Pulmonary artery endothelial cell (primary cell): Measurements from ENCODE around the gene THAP4. TPM values are rescaled to one million over a fixed set of nuclear protein-coding genes. Genes with fewer than 3 reads are reported as not detected.

ENCODE experiments used
- DNase-seq: peaks from one replicate; pipeline ENCODE4 v3.0.0-alpha.2; 2011; ENCODE audit warnings: low read depth, low spot score
- total RNA-seq: library from RNA; depleted of rRNA; stranded (reverse); fragments of >200 nt; gene quantifications from 2 replicates; pipeline ENCODE4 v1.2.3, GENCODE V29; 2014

The THAP4 gene
- total RNA-seq, 1 donor from 2014 or later, result 56.6 TPM

DNA sequence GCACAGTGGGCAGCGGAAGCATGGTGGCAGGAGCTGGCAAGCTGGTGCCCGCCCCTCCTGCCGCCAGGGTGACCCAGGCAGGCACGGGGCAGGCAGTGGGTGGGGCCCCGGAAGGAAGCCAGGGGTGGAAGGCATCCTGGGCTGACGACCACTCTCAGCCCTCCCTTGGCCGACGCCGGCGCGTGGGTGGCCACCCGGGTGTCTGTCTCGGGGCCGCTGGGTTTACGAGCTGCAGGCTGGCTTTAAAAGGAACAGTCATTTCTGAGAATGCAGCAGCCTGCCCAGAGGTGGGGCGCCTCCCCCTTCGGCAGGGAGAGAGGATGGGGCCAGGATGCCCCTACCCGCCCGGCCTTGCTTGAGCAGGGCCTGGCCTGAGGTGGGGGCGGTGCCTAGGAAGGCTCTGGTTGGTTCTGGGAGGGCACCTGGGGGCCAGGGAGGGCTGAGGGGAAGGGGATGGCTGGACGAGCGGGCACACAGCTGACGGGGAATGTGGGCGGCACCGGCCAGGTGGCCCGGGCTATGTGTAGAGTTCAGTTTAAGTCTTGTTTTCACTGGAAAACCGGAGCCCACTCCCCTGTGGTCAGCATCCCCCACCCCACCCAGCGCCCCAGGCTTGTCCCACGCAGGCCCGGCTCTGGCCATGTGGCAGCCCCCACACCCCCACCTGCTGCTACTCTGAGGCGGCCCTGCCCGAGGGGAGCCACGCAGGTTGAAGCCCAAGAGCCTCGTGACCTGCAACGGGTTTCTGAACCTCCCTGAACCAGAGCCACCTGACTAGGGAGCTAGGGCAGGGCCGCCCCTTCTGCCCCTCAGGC lies 72.2 kb downstream of the THAP4 start:
- DNase-seq, result no peak

DNA sequence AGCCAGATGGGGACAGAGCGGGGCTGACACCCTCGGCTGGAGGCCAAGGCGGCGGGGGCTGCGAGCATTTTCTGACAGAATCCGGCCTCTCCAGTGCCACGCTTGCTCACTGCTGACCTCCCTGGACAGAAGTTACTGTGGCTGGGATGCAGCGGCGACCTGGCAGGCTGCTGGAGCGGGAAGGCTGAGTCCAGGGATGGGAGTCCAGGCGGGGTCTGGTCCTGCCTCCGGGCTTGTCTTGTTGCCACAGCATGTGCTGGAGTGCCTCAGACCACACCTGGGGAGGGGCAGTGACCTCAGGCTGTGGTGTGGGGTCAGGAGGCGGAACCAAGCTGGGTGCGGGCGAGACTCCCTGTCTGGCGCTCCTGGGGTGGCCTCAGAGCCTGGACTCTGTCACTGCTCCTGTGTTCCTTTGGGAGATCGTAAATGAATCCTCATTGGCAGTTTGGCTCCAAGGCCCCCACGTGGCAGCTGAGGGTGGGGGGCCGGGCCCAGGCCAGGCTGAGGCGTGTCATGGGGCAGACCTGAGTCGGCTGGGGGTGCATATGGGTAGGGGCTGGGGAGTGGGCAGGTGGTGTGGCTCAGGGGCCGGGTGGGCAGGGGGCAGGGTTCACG lies 72.9 kb downstream of the THAP4 start:
- DNase-seq, result no peak

DNA sequence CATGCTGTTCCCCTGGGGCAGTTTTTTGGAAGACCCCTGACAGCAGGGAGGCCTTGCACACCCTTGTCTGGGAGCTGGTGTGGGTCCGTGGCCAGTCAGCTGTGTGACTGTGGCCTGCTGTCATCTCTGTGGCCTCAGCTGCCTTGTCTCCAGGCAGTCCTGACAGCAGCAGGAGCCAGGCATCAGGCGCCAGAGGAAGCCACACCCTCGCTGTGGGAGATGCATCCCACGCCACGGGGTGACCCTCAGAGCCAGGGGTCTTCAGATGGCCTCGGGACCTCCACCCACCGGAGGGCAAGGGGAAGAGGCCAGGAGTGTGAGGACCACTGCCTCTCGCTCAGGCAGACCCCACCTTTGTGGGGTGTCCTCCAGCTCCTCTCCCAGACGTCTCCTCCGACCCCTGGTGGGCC lies 73.4 kb downstream of the THAP4 start:
- DNase-seq, result no peak

DNA sequence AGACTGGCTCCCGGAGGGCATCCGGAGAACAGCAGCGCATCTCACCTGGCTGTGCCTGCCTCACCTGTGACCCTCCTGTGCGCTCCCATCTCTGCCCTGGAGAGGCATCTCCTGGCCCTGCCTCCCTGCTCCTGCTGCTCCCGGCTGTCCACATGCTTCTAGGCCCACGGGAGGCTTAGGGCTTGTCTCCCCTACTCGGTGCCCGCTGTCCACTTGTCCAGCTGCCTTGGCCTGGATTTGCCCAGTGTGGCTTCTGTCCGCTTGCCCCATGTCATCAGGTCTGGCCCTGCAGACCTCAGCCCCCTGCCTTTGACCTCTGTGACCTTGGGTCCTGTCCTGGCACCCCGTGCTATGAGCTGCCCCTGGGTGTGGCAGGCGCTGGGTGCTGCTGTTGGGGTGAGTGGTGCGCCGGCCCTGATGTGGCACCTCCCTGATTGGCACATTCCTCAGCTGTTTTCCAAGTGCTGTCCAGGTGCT lies 73.9 kb downstream of the THAP4 start:
- no peak for DNase-seq

DNA sequence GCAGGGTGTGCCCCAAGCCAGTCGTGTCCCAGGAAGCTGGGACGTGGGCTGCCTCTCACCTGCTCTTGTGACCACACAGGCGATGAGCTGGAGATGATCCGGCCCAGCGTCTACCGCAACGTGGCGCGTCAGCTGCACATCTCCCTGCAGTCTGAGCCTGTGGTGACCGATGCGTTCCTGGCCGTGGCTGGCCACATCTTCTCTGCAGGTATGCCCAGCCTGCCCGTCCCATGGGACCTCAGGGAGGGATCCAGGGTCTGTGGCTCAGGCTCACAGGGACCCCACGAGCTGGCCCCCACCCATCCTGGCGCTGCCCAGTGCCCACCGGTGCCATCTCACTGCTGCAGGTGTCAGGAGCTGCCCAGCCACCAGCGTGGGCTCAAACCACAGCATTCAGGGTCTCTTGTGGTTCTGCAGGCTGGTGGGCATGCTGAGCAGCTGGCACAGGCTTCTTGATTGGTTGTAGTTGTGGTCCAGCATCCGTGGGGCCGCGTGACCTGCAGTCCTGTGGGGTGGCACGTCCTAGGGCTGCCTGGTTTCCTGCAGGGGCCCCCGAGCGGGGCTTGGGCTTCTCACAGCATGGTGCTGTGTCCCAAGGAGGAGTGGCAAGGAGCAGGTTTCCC lies 74.6 kb downstream of the THAP4 start:
- no peak for DNase-seq

DNA sequence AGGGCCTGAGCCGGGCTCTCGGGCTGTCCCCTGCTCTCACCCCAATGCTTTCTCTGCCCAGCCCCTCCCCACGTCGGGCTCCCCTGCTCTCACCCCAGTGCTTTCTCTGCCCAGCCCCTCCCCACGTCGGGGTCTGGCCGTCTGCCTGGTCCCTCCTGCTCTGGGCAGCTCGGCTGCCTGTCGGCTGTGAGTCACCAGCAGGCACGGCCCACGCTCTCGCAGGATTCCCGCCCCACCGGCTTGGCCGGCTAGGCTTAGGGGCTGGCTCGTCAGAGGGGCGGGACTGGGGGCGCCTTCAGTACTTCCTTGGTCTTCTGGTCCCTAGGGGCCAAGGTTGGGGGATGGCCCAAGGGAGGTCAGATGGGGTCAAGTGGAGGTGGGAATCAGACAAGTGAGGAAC lies 75.1 kb downstream of the THAP4 start:
- no peak for DNase-seq

DNA sequence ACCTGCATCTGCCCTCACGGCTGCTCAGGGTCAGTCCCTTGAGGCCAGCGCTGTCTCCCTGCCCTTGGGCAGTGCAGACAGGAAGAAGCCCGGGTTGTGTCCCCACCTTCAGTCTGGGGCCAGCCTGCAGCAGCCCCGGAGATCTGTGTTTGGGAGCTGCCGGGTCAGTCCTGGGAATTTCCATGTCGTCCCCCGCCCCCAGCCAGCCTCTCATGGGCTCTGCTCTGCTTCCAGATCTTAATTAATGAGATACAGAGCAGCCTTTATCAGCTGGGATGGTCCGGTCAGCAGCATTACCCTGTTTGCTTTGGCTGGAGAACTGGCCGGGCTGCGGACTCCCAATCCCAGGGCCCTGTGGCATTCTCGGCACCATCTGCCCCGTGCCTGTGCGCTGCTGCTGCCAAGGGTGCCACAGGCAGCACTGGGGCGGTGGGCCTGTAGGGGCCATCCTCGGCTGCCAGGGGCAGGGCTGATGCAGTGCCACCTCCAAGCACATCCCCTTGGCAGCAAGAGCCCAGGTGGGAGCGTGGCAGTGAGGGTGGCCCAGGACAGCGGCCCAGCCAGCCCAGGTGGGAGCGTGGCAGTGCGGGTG lies 76.0 kb downstream of the THAP4 start:
- DNase-seq, result no peak

DNA sequence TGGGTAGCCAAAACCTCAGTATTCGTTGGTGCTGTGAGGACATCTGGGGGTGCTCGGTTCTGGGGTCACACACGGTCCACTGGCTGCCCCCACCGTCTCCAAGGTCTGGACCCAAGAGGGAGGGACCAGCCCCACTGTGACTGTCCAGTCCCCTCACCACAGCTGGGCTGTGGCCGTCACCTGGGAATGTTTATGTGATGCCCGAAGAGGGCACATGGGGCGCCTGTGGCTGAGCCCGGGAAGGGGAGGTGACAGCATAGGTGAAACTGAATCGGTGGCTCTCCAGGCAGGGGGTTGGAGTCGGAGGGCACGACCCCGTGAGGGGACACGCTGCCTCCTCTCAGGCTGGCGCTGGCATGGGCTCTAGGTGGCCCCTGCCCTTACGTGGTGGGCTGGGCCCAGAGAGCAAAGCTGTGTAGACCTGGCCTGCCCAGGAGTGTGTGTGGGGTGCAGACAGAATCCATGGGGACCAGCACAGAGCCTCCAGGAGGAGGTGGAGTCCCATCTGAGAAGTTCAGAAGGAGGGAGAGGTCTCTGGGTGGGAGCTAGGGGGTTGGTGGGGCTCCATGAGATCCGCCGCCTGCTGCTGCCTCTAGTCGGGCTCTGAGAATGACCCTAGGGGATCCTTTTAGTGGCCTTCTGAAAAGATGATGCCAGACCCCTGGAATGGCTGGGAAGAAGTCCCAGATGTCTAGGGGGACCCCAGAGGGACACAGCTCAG lies 76.6 kb downstream of the THAP4 start:
- DNase-seq, result no peak

DNA sequence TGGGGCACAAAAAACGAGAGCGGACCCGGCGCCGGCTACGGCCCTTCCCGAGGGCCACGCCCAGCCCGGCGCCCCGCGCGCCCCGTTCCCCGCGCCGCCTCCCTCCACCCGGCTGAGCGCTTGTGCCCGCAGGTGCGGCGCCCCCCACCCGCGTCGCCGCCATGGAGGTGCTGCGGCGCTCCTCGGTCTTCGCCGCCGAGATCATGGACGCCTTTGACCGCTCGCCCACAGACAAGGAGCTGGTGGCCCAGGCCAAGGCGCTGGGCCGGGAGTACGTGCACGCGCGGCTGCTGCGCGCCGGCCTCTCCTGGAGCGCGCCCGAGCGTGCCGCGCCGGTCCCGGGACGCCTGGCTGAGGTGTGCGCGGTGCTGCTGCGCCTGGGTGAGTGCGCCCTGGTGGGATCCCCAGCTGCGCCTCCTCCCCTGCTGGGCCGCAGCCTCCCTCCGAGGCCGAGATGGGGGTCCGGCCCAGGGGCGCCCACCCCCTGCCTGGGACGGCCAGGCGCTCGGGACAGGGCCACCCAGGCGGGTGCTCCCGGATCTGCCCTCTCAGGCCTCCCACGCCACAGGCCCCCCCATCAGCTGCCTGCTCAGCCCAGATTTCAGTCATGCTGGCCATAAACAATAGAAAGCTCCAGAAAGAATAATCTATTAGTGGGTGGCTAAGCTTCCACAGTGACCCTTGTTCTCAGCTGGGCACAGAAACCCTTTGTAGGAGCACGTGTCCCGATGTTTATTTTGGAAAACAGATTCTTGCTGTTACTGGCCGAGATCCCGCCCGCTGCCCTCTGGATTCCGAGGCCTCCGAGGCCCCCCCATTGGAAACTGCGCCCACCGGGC lies 77.4 kb downstream of the THAP4 start:
- peak; percentile 41 for DNase-seq

DNA sequence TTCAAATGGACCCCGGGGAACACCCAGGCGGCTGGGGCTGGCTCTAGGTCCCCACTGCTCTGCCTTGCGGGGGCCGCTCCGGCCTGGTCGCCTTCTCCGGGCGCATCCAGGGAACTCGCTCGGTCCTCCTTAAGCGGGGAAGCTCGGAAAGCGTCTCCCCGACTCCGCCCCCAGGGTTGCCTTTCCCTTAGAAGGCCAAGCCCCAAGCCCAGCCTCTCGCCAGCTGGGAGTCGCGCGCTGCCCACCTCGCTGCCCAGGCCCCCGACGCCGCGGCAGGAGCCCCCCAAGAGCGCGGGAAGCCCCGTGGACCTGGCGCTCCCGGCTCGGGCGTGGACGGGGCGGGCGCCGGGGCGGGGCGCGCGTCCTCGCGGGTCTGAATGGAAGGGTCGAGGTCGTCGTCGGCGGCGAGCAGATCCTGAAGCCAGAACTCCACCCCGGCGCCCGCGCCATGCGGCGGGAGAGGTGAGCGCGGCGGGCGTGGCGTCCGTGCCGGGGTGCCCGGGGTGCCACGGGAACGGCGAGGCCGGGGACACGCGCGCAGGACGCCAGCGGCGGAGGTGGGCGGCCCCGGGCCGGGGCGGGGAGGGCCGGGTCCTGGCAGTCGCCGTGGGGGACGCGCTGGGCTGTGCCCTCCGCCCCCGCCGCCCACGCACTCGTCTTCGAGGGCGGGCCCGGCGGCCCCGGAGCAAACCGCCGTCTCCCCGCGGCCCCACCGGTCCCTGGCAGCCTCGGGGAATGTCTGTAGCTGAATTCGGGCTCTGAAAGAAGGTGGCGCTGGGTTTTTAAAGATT lies 78.2 kb downstream of the THAP4 start, which contains the start of gene BOK:
Gene BOK (plus strand): TSS at position 214 of the 791 bp plus-strand sequence. CDS start 739 bp downstream, outside the sequence.
- DNase-seq, result peak; percentile 59

DNA sequence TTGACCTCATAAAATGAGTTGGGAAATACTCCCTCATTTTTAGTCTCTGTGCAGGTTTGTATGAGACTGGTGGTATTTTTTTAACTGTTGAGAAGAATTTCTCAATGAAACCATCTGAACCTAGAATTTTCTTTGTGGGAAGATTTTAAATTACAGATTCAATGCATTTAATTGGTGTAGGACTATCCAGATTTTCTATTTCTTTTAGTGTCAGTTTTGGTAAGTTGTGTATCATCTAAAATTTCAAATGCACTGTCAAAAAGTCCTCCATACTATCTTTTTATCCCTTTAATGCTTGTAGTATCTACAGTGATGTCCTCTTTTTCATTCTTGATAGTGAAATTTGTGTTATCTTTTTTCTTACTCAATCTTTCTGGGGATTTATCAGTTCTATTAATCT lies 80.2 kb downstream of the THAP4 start:
- DNase-seq, result no peak

DNA sequence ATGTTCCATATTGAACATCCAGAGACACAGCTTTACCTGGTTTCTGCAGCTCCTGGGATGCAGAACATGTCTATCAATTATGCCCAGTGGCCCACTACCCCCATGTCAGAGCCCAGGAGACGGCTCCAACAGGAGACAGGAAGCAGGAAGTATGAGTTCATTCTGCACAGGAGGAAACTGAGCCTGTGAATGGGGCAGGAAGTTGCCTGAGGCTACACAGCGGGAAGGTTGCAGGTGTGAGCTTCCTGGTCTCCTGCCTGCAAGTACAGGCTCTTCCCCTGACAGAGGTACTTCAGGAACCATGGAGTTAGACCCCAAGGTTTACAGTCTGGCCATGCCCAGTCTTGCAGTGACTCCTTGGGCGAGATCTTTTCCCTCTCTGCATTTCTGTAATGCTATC lies 81.2 kb downstream of the THAP4 start:
- no peak for DNase-seq

DNA sequence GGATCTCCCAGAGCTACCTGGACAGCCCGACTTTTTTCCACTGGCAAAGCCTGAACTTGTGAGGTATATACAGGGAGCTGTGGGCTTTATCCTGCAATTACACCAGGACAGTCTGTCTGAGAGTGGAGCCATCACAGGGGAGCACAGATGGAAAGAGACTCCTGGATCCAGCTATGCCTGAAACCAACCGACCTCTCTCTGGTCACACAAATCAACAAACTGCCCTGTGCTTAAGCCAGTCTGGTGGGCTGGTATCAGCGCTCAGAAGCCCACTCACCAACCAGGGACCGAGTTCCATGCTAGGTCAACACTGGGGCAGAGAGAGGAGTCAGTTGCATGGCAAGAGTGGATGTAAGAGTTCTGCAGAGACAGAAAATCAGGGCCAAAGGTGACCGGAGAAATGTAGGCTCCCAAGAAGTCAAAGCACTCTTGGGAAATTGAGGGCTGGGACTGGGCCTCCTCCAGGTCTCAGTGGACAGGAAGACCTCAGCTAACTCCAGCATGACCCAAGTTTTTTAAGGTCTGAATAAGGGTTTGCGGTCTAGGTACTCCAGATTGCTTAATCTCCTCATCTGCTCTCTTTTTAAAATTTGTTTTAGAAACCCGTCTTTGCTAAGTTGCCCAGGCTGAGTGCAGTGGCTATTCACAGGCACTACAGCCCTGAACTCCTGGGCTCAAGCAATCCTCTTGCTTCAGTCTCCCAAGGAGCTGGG lies 82.2 kb downstream of the THAP4 start:
- no peak for DNase-seq

DNA sequence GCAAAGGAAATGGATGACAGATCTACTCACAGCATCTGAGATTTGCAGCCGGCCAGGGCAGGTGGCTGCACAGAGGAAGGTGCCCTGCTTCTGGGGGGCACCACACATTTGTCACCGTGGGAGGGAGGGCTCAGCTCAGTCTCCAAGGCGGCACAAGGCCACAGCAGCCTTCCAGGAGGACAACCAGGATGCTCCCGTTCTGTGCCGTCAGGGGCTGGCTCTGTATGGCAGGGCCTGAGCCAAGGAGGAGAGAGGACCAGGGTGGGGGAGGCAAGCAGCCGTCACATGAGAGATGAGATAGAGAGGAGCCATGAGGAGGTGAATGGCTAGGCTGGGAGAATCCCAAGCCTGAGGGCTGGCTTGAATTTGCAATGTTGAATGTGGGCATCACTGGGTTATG lies 83.0 kb downstream of the THAP4 start:
- DNase-seq, result no peak

DNA sequence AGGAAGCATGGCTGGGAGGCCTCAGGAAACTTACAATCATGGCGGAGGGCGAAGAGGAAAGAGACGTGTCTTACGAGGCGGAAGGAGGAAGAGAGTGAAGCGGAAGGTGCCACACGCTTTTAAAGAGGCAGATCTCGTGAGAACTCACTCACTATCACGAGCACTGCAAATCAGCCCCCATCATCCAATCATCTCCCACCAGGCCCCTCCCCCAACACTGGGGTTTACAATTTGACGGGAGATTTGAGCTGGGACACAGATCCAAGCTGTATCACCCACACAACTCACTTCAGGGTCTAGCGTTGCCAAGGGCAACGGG lies 83.5 kb downstream of the THAP4 start:
- no peak for DNase-seq

DNA sequence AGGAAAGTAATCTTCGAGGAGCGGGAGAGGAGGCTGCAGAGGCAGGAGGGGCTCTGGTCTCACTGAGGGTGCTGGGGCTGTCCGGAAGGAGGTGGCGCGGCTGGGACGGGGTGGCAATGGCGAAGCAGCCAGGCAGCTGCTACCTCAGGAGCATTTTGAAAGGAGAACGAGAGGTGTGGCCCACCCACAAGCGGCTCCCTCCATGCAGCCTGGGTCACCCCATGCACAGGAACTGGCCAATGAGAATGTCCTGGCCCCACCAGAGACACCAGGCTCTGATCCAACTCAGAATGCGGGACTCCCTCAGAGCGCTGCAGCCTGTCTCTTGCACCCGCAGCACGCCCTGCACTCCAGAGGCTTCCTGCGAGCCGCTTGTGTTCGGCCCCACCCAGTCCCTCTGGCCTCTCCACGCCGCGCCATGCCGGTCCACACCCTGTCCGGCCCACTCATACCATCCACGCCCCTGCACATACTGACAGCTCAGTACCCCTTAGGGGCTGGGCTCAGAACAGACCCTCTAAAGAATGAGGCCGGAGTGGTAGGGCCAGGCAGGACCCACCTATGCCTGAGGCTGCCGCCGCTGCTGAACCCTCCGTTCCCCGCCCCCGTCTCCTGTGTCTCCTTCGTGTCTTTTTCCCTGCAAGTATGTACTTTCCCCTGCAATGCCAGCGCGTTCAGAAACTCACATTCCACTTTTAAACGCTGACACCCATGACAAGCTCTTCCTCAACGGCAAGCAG lies 84.8 kb downstream of the THAP4 start:
- DNase-seq, result no peak

DNA sequence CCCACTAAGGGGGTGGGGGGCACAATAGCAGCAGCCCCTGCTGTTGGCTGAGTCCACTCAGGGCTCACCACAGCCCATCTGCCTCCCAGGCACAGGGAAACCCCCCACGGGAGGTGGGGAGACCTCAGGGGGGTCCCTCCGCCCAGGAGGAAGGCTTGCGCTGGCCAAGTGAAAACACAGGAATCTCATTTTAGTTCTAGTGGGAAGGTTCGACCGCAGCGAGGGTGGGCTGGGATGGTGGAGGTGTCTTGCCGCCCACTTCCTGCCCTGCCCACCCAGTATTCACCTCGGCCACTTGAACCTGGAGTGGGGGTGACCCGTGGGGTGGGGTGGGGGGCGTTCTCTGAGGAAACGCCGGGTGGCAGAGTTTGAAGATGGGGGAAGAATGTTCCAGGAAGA lies 85.4 kb downstream of the THAP4 start:
- no peak for DNase-seq
